Prostate gland (tissue), 2 donors: Measurements from ENCODE around the gene SIK2.

Experiments used
- POLR2A ChIP-seq: fragments of 450-650 bp; IDR thresholded peaks from one replicate; pipeline ENCODE4 v1.6.1; 2016; ENCODE audit warnings: antibody characterized with exemption, mild to moderate bottlenecking
- TF ChIP-seq, protein P1 (sequence below), 4 experiments: fragments of 200-600 bp in 2 of 4; fragments of 450-650 bp in 2 of 4; sonication (generic) in 2 of 4; IDR thresholded peaks; 1 replicate in 3 of 4; 2 replicates in 1 of 4; pipeline ENCODE4 v1.5.1; 2016 to 2019; ENCODE audit warnings: antibody characterized with exemption in 4 of 4, mild to moderate bottlenecking in 2 of 4, moderate library complexity in 2 of 4

- TF ChIP-seq, protein P1, sequence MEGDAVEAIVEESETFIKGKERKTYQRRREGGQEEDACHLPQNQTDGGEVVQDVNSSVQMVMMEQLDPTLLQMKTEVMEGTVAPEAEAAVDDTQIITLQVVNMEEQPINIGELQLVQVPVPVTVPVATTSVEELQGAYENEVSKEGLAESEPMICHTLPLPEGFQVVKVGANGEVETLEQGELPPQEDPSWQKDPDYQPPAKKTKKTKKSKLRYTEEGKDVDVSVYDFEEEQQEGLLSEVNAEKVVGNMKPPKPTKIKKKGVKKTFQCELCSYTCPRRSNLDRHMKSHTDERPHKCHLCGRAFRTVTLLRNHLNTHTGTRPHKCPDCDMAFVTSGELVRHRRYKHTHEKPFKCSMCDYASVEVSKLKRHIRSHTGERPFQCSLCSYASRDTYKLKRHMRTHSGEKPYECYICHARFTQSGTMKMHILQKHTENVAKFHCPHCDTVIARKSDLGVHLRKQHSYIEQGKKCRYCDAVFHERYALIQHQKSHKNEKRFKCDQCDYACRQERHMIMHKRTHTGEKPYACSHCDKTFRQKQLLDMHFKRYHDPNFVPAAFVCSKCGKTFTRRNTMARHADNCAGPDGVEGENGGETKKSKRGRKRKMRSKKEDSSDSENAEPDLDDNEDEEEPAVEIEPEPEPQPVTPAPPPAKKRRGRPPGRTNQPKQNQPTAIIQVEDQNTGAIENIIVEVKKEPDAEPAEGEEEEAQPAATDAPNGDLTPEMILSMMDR (IDR thresholded peaks at IDR 0.05): no peak
- TF ChIP-seq POLR2A: no peak
Observed at GRCh38 chr11:111722501-111722900, 120.3 kb downstream of the SIK2 start.
